Peyer's patch (tissue), 4 donors: ENCODE results near the gene PDCD2L. TPM values are rescaled to one million over a fixed set of nuclear protein-coding genes. Genes with fewer than 3 reads are reported as not detected.
"Not testable (repeated sequence)": the region's sequence is repeated elsewhere in the genome, so short reads cannot be mapped to it uniquely, and the experiment has no call there.

Experiments
- DNase-seq, 3 donors: peaks; one replicate each; pipeline ENCODE4 v3.0.0-alpha.2; 2017 to 2019
- H3K27ac ChIP-seq, 4 donors: fragments of 200-600 bp; sonication (generic); one replicate each; pipeline ENCODE4 v1.5.1; 2016 to 2019
- H3K27me3 ChIP-seq, 2 donors: fragments of 200-600 bp; sonication (generic); one replicate each; pipeline ENCODE4 v1.5.1; 2019
- H3K36me3 ChIP-seq, 3 donors: fragments of 200-600 bp; sonication (generic); one replicate each; pipeline ENCODE4 v1.5.1; 2016 to 2019
- H3K4me1 ChIP-seq, 4 donors: fragments of 200-600 bp; sonication (generic); one replicate each; pipeline ENCODE4 v1.5.1; 2016 to 2019
- H3K4me3 ChIP-seq, 4 donors: fragments of 200-600 bp; sonication (generic); 1 replicate in 3 of 4; 2 replicates in 1 of 4; pipeline ENCODE4 v1.5.1; 2016 to 2019; ENCODE audit warnings: mild to moderate bottlenecking in 1 of 4
- H3K9me3 ChIP-seq, 4 donors: fragments of 200-600 bp; sonication (generic); one replicate each; pipeline ENCODE4 v1.5.1; 2016 to 2019; ENCODE audit warnings: mild to moderate bottlenecking in 1 of 4
- CTCF ChIP-seq, 6 experiments: fragments of 450-650 bp in 4 of 6; fragments of 200-600 bp in 2 of 6; sonication (generic) in 1 of 6; IDR thresholded peaks; one replicate each; pipeline ENCODE4 v1.5.1; 2017 to 2019; ENCODE audit warnings: antibody characterized with exemption in 6 of 6, mild to moderate bottlenecking in 3 of 6, moderate library complexity in 1 of 6
- POLR2A ChIP-seq, 2 donors: fragments of 450-650 bp; IDR thresholded peaks; one replicate each; pipeline ENCODE4 v1.5.1; 2017; ENCODE audit warnings: antibody characterized with exemption in 2 of 2, mild to moderate bottlenecking in 2 of 2, moderate library complexity in 2 of 2
- total RNA-seq, 4 donors: library from RNA; depleted of rRNA; stranded (reverse); fragments of >200 nt; gene quantifications; one replicate each; pipeline ENCODE4 v1.1.0, GENCODE V29; 2016

Gene PDCD2L
- total RNA-seq, 4 donors from 2014 or later, result 8.6 to 14.0 (median 10.3) TPM

- no peak overlapping the region for H3K27ac ChIP-seq
- H3K9me3 ChIP-seq, result no peaks in the 10 kb centered on the region
- no peak for DNase-seq
- TF ChIP-seq CTCF (IDR thresholded peaks at IDR 0.05) (no peak), POLR2A (IDR thresholded peaks at IDR 0.05) (no peak)
- H3K4me3 ChIP-seq, result no peak overlapping the region
- H3K4me1 ChIP-seq, result no peaks in the 10 kb centered on the region
- H3K36me3 ChIP-seq, result peaks cover 0 to 96% (median 2%) of the 10 kb centered on the region in 3 donors
- no peaks in the 10 kb centered on the region for H3K27me3 ChIP-seq
These were observed 16.8 kb upstream of the PDCD2L start for GRCh38 chr19:34387446-34387810.

GRCh38 chr19:34388745-34389144, 15.5 kb upstream of the PDCD2L start:
- peaks cover 0 to 94% (median 0%) of the 10 kb centered on the region in 3 donors for H3K36me3 ChIP-seq
- not testable (repeated sequence) for H3K4me1 ChIP-seq, DNase-seq, H3K4me3 ChIP-seq, H3K27ac ChIP-seq, H3K9me3 ChIP-seq, H3K27me3 ChIP-seq

- H3K27me3 ChIP-seq, result no peaks in the 10 kb centered on the region
- no peak overlapping the region for H3K27ac ChIP-seq
- H3K4me3 ChIP-seq, result no peak overlapping the region
- peaks cover 0 to 97% (median 0%) of the 10 kb centered on the region in 3 donors for H3K36me3 ChIP-seq
- no peaks in the 10 kb centered on the region for H3K9me3 ChIP-seq
- DNase-seq, result no peak
- no peaks in the 10 kb centered on the region for H3K4me1 ChIP-seq
- no peak for TF ChIP-seq CTCF (IDR thresholded peaks at IDR 0.05)
- TF ChIP-seq POLR2A (IDR thresholded peaks at IDR 0.05), result no peak
These were observed 12.4 kb upstream of the PDCD2L start for GRCh38 chr19:34391813-34392212.

- no peak for TF ChIP-seq CTCF (IDR thresholded peaks at IDR 0.05)
- no peak for TF ChIP-seq POLR2A (IDR thresholded peaks at IDR 0.05)
- DNase-seq, result no peak
- Histone ChIP-seq H3K27ac (no peak overlapping the region), H3K4me1 (no peaks in the 10 kb centered on the region), H3K9me3 (no peaks in the 10 kb centered on the region), H3K4me3 (no peak overlapping the region), H3K36me3 (peaks cover 0 to 97% (median 0%) of the 10 kb centered on the region in 3 donors), H3K27me3 (no peaks in the 10 kb centered on the region)
These were observed 11.2 kb upstream of the PDCD2L start for GRCh38 chr19:34393031-34393430.

- H3K36me3 ChIP-seq, result peaks cover 0 to 97% (median 0%) of the 10 kb centered on the region in 3 donors
- no peaks in the 10 kb centered on the region for H3K9me3 ChIP-seq
- no peaks in the 10 kb centered on the region for H3K4me1 ChIP-seq
- H3K4me3 ChIP-seq, result no peak overlapping the region
- TF ChIP-seq POLR2A (IDR thresholded peaks at IDR 0.05) (no peak), CTCF (IDR thresholded peaks at IDR 0.05) (no peak)
- no peak overlapping the region for H3K27ac ChIP-seq
- DNase-seq, result no peak
- no peaks in the 10 kb centered on the region for H3K27me3 ChIP-seq
These were observed 10.6 kb upstream of the PDCD2L start for GRCh38 chr19:34393629-34394028.

GRCh38 chr19:34397853-34398252, 6.3 kb upstream of the PDCD2L start:
- Histone ChIP-seq H3K27ac (no peak overlapping the region), H3K36me3 (peaks cover 0 to 83% (median 0%) of the 10 kb centered on the region in 3 donors), H3K27me3 (no peaks in the 10 kb centered on the region), H3K4me3 (no peak overlapping the region), H3K4me1 (no peaks in the 10 kb centered on the region), H3K9me3 (no peaks in the 10 kb centered on the region)
- no peak for DNase-seq
- TF ChIP-seq POLR2A (IDR thresholded peaks at IDR 0.05), result no peak
- no peak for TF ChIP-seq CTCF (IDR thresholded peaks at IDR 0.05)
